Endothelial cell of umbilical vein (primary cell): ENCODE results near the gene CATSPER4. TPM values are rescaled to one million over a fixed set of nuclear protein-coding genes. Genes with fewer than 3 reads are reported as not detected.

ENCODE experiments used
- BruUV-seq: library from RNA; stranded (reverse); fragments of 400-500 nt; replicated peaks from 2 replicates; lab custom pipeline; 2021; lab: Mats Ljungman, UMichigan
- CTCF ChIA-PET: fragments of 300-600, 350-600 bp; sonication (Branson Sonifier 250); formaldehyde crosslinking; loops from one replicate; lab custom pipeline; 2021; ENCODE audit warnings: antibody characterized with exemption, inconsistent platforms; lab: Charles Lee
- POLR2A ChIA-PET: fragments of 300-600, 350-600 bp; sonication (Branson Sonifier 250); formaldehyde crosslinking; loops from one replicate; lab custom pipeline; 2021; ENCODE audit warnings: antibody characterized with exemption, inconsistent platforms; lab: Charles Lee
- DNase-seq: peaks from one replicate; pipeline ENCODE4 v3.0.0-alpha.2; 2011; ENCODE audit warnings: low read depth, low spot score
- FAIRE-seq: peaks from 2 replicates; lab custom pipeline; 2011; peaks lifted over from hg19 to GRCh38; lab: Jason Lieb, UNC
- H2AFZ ChIP-seq: 2 replicates; pipeline ENCODE4 v1.6.0; 2012; ENCODE audit warnings: low read depth, low read length, control low read depth, inconsistent platforms
- H3K27ac ChIP-seq: 2 replicates; pipeline ENCODE4 v1.5.1; 2011; ENCODE audit warnings: low read depth, mild to moderate bottlenecking, control low read depth, low read length, moderate library complexity; ENCODE audit not compliant: insufficient read depth
- H3K27me3 ChIP-seq, 2 experiments: 2 replicates each; pipeline versions ENCODE4 v1.6.0 to v1.6.1; 2011; ENCODE audit warnings: low read length in 2 of 2, mixed read lengths in 1 of 2; ENCODE audit not compliant: control insufficient read depth in 2 of 2, insufficient read depth in 2 of 2
- H3K36me3 ChIP-seq, 2 experiments: 2 replicates in 1 of 2; 3 replicates in 1 of 2; pipeline ENCODE4 v1.5.1; 2011; ENCODE audit warnings: low read length in 2 of 2, mild to moderate bottlenecking in 1 of 2, moderate library complexity in 1 of 2; ENCODE audit not compliant: control insufficient read depth in 2 of 2, insufficient read depth in 2 of 2; ENCODE audit errors: extremely low read depth in 1 of 2
- H3K4me1 ChIP-seq: 3 replicates; pipeline ENCODE4 v1.5.1; 2011; ENCODE audit warnings: mild to moderate bottlenecking, low read length; ENCODE audit not compliant: control insufficient read depth, insufficient read depth; ENCODE audit errors: extremely low read depth
- H3K4me2 ChIP-seq: 2 replicates; pipeline ENCODE4 v1.6.1; 2011; ENCODE audit warnings: low read length, control low read depth, mixed read lengths; ENCODE audit not compliant: insufficient read depth
- H3K4me3 ChIP-seq, 3 experiments: fragments of 200-600 bp in 1 of 3; sonication (generic), shearing (Covaris generic) in 1 of 3; replicated peaks in 1 of 3; 2 replicates each; pipeline ENCODE4 v1.5.1; 2011 to 2016; ENCODE audit warnings: control low read depth in 3 of 3, low read length in 3 of 3, mild to moderate bottlenecking in 2 of 3, inconsistent platforms in 1 of 3, low read depth in 1 of 3, moderate library complexity in 1 of 3; ENCODE audit not compliant: insufficient read depth in 1 of 3
- H3K79me2 ChIP-seq: 2 replicates; pipeline ENCODE4 v1.6.0; 2012; ENCODE audit warnings: low read length, inconsistent platforms; ENCODE audit not compliant: control insufficient read depth, insufficient read depth
- H3K9ac ChIP-seq: replicated peaks from 2 replicates; pipeline ENCODE3; 2011; ENCODE audit warnings: low read length, control low read depth; ENCODE audit not compliant: insufficient read depth; ENCODE audit errors: extremely low read depth
- H3K9me1 ChIP-seq: replicated peaks from 3 replicates; pipeline ENCODE4 v1.6.0; 2011; ENCODE audit warnings: mild to moderate bottlenecking, low read length; ENCODE audit not compliant: control insufficient read depth, insufficient read depth; ENCODE audit errors: extremely low read depth
- H3K9me3 ChIP-seq: replicated peaks from 2 replicates; pipeline ENCODE4 v1.5.1; 2012; ENCODE audit warnings: low read length, inconsistent platforms; ENCODE audit not compliant: control insufficient read depth, insufficient read depth
- H4K20me1 ChIP-seq: replicated peaks from 2 replicates; pipeline ENCODE3; 2011; ENCODE audit warnings: mild to moderate bottlenecking, low read length; ENCODE audit not compliant: control insufficient read depth, insufficient read depth; ENCODE audit errors: extremely low read depth
- CTCF ChIP-seq, 2 donors: IDR thresholded peaks; 1 replicate in 1 of 2; 2 replicates in 1 of 2; pipeline ENCODE4 v1.5.1; 2011; ENCODE audit warnings: low read length in 2 of 2, mild to moderate bottlenecking in 2 of 2, moderate library complexity in 2 of 2, control low read depth in 1 of 2, inconsistent platforms in 1 of 2, low read depth in 1 of 2; ENCODE audit not compliant: insufficient read depth in 1 of 2; ENCODE audit errors: extremely low read depth in 1 of 2
- EZH2 ChIP-seq: IDR thresholded peaks from 2 replicates; pipeline ENCODE4 v1.6.1; 2012; ENCODE audit warnings: borderline replicate concordance, low read depth, mild to moderate bottlenecking, moderate library complexity, low read length, inconsistent platforms; ENCODE audit not compliant: severe bottlenecking
- FOS ChIP-seq: IDR thresholded peaks from 2 replicates; pipeline ENCODE4 v1.6.1; 2011; ENCODE audit warnings: mild to moderate bottlenecking, low read length, moderate library complexity, borderline replicate concordance; ENCODE audit not compliant: insufficient read depth
- GATA2 ChIP-seq: IDR thresholded peaks from 2 replicates; pipeline ENCODE4 v1.7.0; 2011; ENCODE audit warnings: low read depth, mild to moderate bottlenecking, moderate library complexity, mixed read lengths, low read length; ENCODE audit not compliant: insufficient read length, insufficient read depth
- JUN ChIP-seq: IDR thresholded peaks from 2 replicates; pipeline ENCODE4 v1.6.1; 2011; ENCODE audit warnings: borderline replicate concordance, low read depth; ENCODE audit not compliant: insufficient read length, insufficient read depth
- MAX ChIP-seq: IDR thresholded peaks from 2 replicates; pipeline ENCODE4 v1.6.1; 2011; ENCODE audit not compliant: insufficient read depth, insufficient read length
- MYC ChIP-seq: IDR thresholded peaks from one replicate; pipeline ENCODE4 v1.6.1; 2011; ENCODE audit warnings: mild to moderate bottlenecking, low read depth, low read length
- POLR2A ChIP-seq: IDR thresholded peaks from 2 replicates; pipeline ENCODE4 v1.6.1; 2012; ENCODE audit warnings: low read depth, mild to moderate bottlenecking, control low read depth, low read length
- POLR2AphosphoS5 ChIP-seq: IDR thresholded peaks from 2 replicates; pipeline ENCODE4 v1.6.1; 2012; ENCODE audit warnings: low read depth, mild to moderate bottlenecking, control low read depth, low read length, moderate library complexity; ENCODE audit not compliant: insufficient read depth
- dilution Hi-C: fragments of 300-500 bp; cut with MboI; formaldehyde crosslinking; loops from one replicate; pipeline ENCODE4 v1.15.0; 2019; ENCODE audit warnings: low sequenced_read_pairs; ENCODE audit not compliant: extremely low pct_ligation_motif_present
- intact Hi-C: fragments of 100-400 bp; cut with micrococcal nuclease; formaldehyde crosslinking; loops from one replicate; pipeline ENCODE4 v1.10.0; 2022
- polyA plus RNA-seq, 4 experiments: library from polyadenylated mRNA; depleted of rRNA in 3 of 4; stranded (reverse) in 3 of 4; unstranded in 1 of 4; fragments of >200 nt; gene quantifications; 2 replicates each; pipeline versions ENCODE4 v1.2.1 to v1.2.3, GENCODE V29; 2011 to 2012; ENCODE audit warnings: missing spikeins in 1 of 4
- total RNA-seq: library from RNA; stranded (reverse); gene quantifications from 2 replicates; pipeline ENCODE4 v1.2.3, GENCODE V29; 2021

CATSPER4 gene
- total and polyA plus RNA-seq, 2 donors (not counting 3 experiments of a cell fraction or from before 2014, with no cell fraction given) = not detected

- Histone ChIP-seq H3K9me1 (no peaks in the 10 kb centered on the region), H3K4me2 (no peak overlapping the region), H3K9me3 (no peaks in the 10 kb centered on the region), H3K79me2 (no peaks in the 10 kb centered on the region), H3K27me3 (peaks cover 0 to 2% of the 10 kb centered on the region in 2 experiments), H3K4me1 (no peaks in the 10 kb centered on the region), H3K27ac (no peak overlapping the region), H2AFZ (no peak overlapping the region), H3K4me3 (no peak overlapping the region), H4K20me1 (no peaks in the 10 kb centered on the region), H3K36me3 (no peaks in the 10 kb centered on the region), H3K9ac (no peak overlapping the region)
- BruUV-seq = no TSS peak
- intact Hi-C loops (no loop called here), dilution Hi-C loops (no loop called here)
- no peak for DNase-seq
- POLR2A ChIA-PET = no interaction called here
- CTCF ChIA-PET = interaction anchor here (0.5 to 2.3 kb wide), 2 partner anchors 45 to 545 kb away, joined by 3 to 8 read pairs; partner anchors contain the start of gene CEP85
- no peak for FAIRE-seq
- TF ChIP-seq MYC = no peak
- no peak for TF ChIP-seq CTCF (IDR thresholded peaks at IDR 0.05; ENCODE audit: extremely low read depth in 1 of 2, insufficient read depth in 1 of 2, low read depth in 1 of 2, low read length in 2 of 2)
- TF ChIP-seq MAX = no peak
- TF ChIP-seq JUN = no peak
- no peak for TF ChIP-seq GATA2
- no peak for TF ChIP-seq EZH2
- no peak for TF ChIP-seq POLR2A
- TF ChIP-seq FOS = no peak
- no peak for TF ChIP-seq POLR2AphosphoS5
Measured at GRCh38 chr1:26188477-26188876, 1.9 kb upstream of the CATSPER4 start.
